Stimulated activated CD4-positive, alpha-beta T cell treated with anti-CD3 and anti-CD28 coated beads, Interleukin-4, amount 100 ng/mL, for 4 hours (primary cell): ENCODE data around the gene DDC.
"Not testable (repeated sequence)": the region's sequence is repeated elsewhere in the genome, so short reads cannot be mapped to it uniquely, and the experiment has no call there.

Experiments
- DNase-seq, 2 experiments: peaks; one replicate each; pipeline ENCODE4 v3.0.0-alpha.2; 2020

The DDC gene

GRCh38 chr7:50479743-50480517, 85.3 kb downstream of the DDC start:
- DNase-seq = no peak

GRCh38 chr7:50477640-50478039, 87.6 kb downstream of the DDC start:
- no peak for DNase-seq

GRCh38 chr7:50476953-50477625, 88.1 kb downstream of the DDC start:
- no peak for DNase-seq

- no peak for DNase-seq
Measured at GRCh38 chr7:50475340-50475739, 89.9 kb downstream of the DDC start.

- DNase-seq = no peak
Measured at GRCh38 chr7:50474382-50475160, 90.6 kb downstream of the DDC start.

- DNase-seq = no peak
Measured at GRCh38 chr7:50473531-50473930, 91.7 kb downstream of the DDC start.

- no peak for DNase-seq
Measured at GRCh38 chr7:50472427-50472826, 92.8 kb downstream of the DDC start.

- no peak for DNase-seq
Measured at GRCh38 chr7:50471970-50472369, 93.2 kb downstream of the DDC start.

GRCh38 chr7:50470250-50471163, 94.7 kb downstream of the DDC start:
- DNase-seq = no peak

- DNase-seq = no peak
Measured at GRCh38 chr7:50469181-50469580, 96.0 kb downstream of the DDC start.

GRCh38 chr7:50467817-50468610, 97.2 kb downstream of the DDC start:
- DNase-seq = peak; percentile 76 to 78

- no peak for DNase-seq
Measured at GRCh38 chr7:50466815-50467585, 98.2 kb downstream of the DDC start.

GRCh38 chr7:50463035-50463434, 102.2 kb downstream of the DDC start:
- DNase-seq = no peak

- no peak for DNase-seq
Measured at GRCh38 chr7:50462361-50462760, 102.8 kb downstream of the DDC start.

- no peak for DNase-seq
Measured at GRCh38 chr7:50461695-50462094, 103.5 kb downstream of the DDC start.

GRCh38 chr7:50459183-50459582, 106.0 kb downstream of the DDC start:
- not testable (repeated sequence) for DNase-seq

- DNase-seq = not testable (repeated sequence)
Measured at GRCh38 chr7:50458651-50459050, 106.6 kb downstream of the DDC start.

GRCh38 chr7:50456371-50457123, 108.7 kb downstream of the DDC start:
- no peak for DNase-seq

GRCh38 chr7:50455658-50456057, 109.5 kb downstream of the DDC start:
- no peak for DNase-seq

- no peak for DNase-seq
Measured at GRCh38 chr7:50454968-50455367, 110.2 kb downstream of the DDC start.
